Endodermal cell (in vitro differentiated cells): ENCODE results near the gene COL5A1. TPM values are rescaled to one million over a fixed set of nuclear protein-coding genes. Genes with fewer than 3 reads are reported as not detected.

Experiments
- DNase-seq: peaks from one replicate; pipeline ENCODE4 v3.0.0-alpha.2; 2017
- H3K27ac ChIP-seq: 2 replicates; pipeline ENCODE4 v1.5.1; 2013; ENCODE audit warnings: mild to moderate bottlenecking, low read depth, low read length, moderate library complexity
- H3K27me3 ChIP-seq: 2 replicates; pipeline ENCODE4 v1.6.1; 2013; ENCODE audit warnings: mild to moderate bottlenecking, low read length, moderate library complexity; ENCODE audit not compliant: insufficient read depth, control insufficient read depth, poor library complexity, severe bottlenecking
- H3K36me3 ChIP-seq: 2 replicates; pipeline ENCODE4 v1.7.0; 2013; ENCODE audit warnings: mild to moderate bottlenecking, low read length, moderate library complexity; ENCODE audit not compliant: control insufficient read depth, insufficient read depth
- H3K4me1 ChIP-seq: one replicate; pipeline ENCODE4 v1.7.0; 2013; ENCODE audit warnings: low read length; ENCODE audit not compliant: control insufficient read depth, insufficient read depth
- H3K4me3 ChIP-seq: 2 replicates; pipeline ENCODE4 v1.5.1; 2013; ENCODE audit warnings: mild to moderate bottlenecking, low read length, moderate library complexity
- H3K9ac ChIP-seq: 2 replicates; pipeline ENCODE4 v1.6.1; 2013; ENCODE audit warnings: mild to moderate bottlenecking, low read length, moderate library complexity; ENCODE audit not compliant: poor library complexity, severe bottlenecking; ENCODE audit errors: extremely low read depth
- H3K9me3 ChIP-seq: 2 replicates; pipeline ENCODE4 v1.6.1; 2013; ENCODE audit warnings: mild to moderate bottlenecking, low read length, moderate library complexity; ENCODE audit not compliant: control insufficient read depth
- H3K27ac Mint-ChIP-seq: 2 replicates; pipeline ENCODE4 v1.8.0; 2020; ENCODE audit warnings: mixed read lengths
- H3K27me3 Mint-ChIP-seq: 2 replicates; pipeline ENCODE4 v1.8.0; 2021; ENCODE audit warnings: mild to moderate bottlenecking, mixed read lengths; ENCODE audit not compliant: insufficient read depth
- H3K36me3 Mint-ChIP-seq: 2 replicates; pipeline ENCODE4 v1.8.0; 2020; ENCODE audit warnings: low read depth, mixed read lengths
- H3K4me1 Mint-ChIP-seq: 2 replicates; pipeline ENCODE4 v1.8.0; 2020; ENCODE audit warnings: mixed read lengths
- H3K4me3 Mint-ChIP-seq: 2 replicates; pipeline ENCODE4 v1.8.0; 2020; ENCODE audit warnings: mild to moderate bottlenecking, moderate library complexity, mixed read lengths
- H3K9me3 Mint-ChIP-seq: 2 replicates; pipeline ENCODE4 v1.8.0; 2020; ENCODE audit warnings: mild to moderate bottlenecking, mixed read lengths
- CTCF ChIP-seq: fragments of 200-600 bp; sonication (generic); conservative IDR thresholded peaks from 2 replicates; pipeline ENCODE4 v1.5.0; 2021; ENCODE audit warnings: antibody characterized with exemption, mild to moderate bottlenecking
- WGBS, 2 experiments: methylation state at CpG; one replicate each; pipeline versions ENCODE4 v1.1.5 to v1.1.7; 2013; ENCODE audit warnings: missing lambda C conversion rate in 2 of 2, mixed read lengths in 1 of 2; ENCODE audit not compliant: insufficient coverage in 1 of 2, insufficient read length in 1 of 2; 5-methylcytosine and 5-hydroxymethylcytosine counted together
- total RNA-seq, 2 donors: library from RNA; stranded (reverse); fragmentation: NEBNext Ultra II Directional in 1 of 2; extraction: Animal tissue kit (Norgen Biotek cat#: 25700) in 1 of 2; gene quantifications; 2 replicates in 1 of 2; 3 replicates in 1 of 2; pipeline ENCODE4 v1.2.1, GENCODE V29; 2021

The COL5A1 gene
- total RNA-seq, 2 donors from 2014 or later = 65.3 to 76.6 TPM

GRCh38 chr9:134685784-134686183 lies 44.2 kb downstream of the COL5A1 start:
- Histone ChIP-seq H3K4me1 (no peaks in the 10 kb centered on the region), H3K27ac (no peak overlapping the region), H3K27me3 (no peaks in the 10 kb centered on the region), H3K4me3 (no peak overlapping the region), H3K9me3 (no peaks in the 10 kb centered on the region), H3K9ac (no peak overlapping the region), H3K36me3 (no peaks in the 10 kb centered on the region)
- Mint-ChIP-seq H3K27ac (no peak overlapping the region), H3K4me3 (no peak overlapping the region), H3K4me1 (no peaks in the 10 kb centered on the region), H3K27me3 (no peaks in the 10 kb centered on the region), H3K36me3 (no peaks in the 10 kb centered on the region), H3K9me3 (no peaks in the 10 kb centered on the region)
- WGBS, 2 experiments = 89 to 100% methylated on average over 1 to 3 of the region's 3 CpGs
- DNase-seq = no peak
- TF ChIP-seq CTCF = no peak

- no peaks in the 10 kb centered on the region for H3K36me3 ChIP-seq
Measured at GRCh38 chr9:134686896-134687295, 45.3 kb downstream of the COL5A1 start.

GRCh38 chr9:134687556-134687955 lies 46.0 kb downstream of the COL5A1 start:
- H3K36me3 ChIP-seq = no peaks in the 10 kb centered on the region
- H3K4me3 ChIP-seq = no peak overlapping the region
- no peaks in the 10 kb centered on the region for H3K9me3 ChIP-seq
- WGBS, 2 experiments = 93 to 95% methylated on average over 2 to 10 of the region's 10 CpGs
- H3K4me1 Mint-ChIP-seq = no peaks in the 10 kb centered on the region
- H3K27ac ChIP-seq = no peak overlapping the region
- H3K4me3 Mint-ChIP-seq = no peak overlapping the region
- H3K27me3 Mint-ChIP-seq = no peaks in the 10 kb centered on the region
- H3K9ac ChIP-seq = no peak overlapping the region
- H3K27me3 ChIP-seq = no peaks in the 10 kb centered on the region
- DNase-seq = no peak
- H3K4me1 ChIP-seq = no peaks in the 10 kb centered on the region
- H3K9me3 Mint-ChIP-seq = no peaks in the 10 kb centered on the region
- H3K36me3 Mint-ChIP-seq = peaks cover 13% of the 10 kb centered on the region
- H3K27ac Mint-ChIP-seq = no peak overlapping the region
- TF ChIP-seq CTCF = no peak

More at GRCh38 chr9:134686896-134687295, 45.3 kb downstream of the COL5A1 start:
- H3K9me3 Mint-ChIP-seq = no peaks in the 10 kb centered on the region
- H3K27me3 Mint-ChIP-seq = no peaks in the 10 kb centered on the region
- no peaks in the 10 kb centered on the region for H3K4me1 ChIP-seq
- peaks cover 6% of the 10 kb centered on the region for H3K36me3 Mint-ChIP-seq
- no peak for DNase-seq
- no peak overlapping the region for H3K9ac ChIP-seq
- H3K4me3 Mint-ChIP-seq = no peak overlapping the region
- no peak overlapping the region for H3K4me3 ChIP-seq
- H3K27me3 ChIP-seq = no peaks in the 10 kb centered on the region
- H3K9me3 ChIP-seq = no peaks in the 10 kb centered on the region
- TF ChIP-seq CTCF = no peak
- no peak overlapping the region for H3K27ac Mint-ChIP-seq
- 84 to 100% methylated on average over 4 to 9 of the region's 9 CpGs for WGBS, 2 experiments
- no peak overlapping the region for H3K27ac ChIP-seq
- no peaks in the 10 kb centered on the region for H3K4me1 Mint-ChIP-seq
